Measurements from ENCODE around the gene ZNF485. TPM values are rescaled to one million over a fixed set of nuclear protein-coding genes. Genes with fewer than 3 reads are reported as not detected.
"Not testable (repeated sequence)": the region's sequence is repeated elsewhere in the genome, so short reads cannot be mapped to it uniquely, and the experiment has no call there.

The ZNF485 gene
- total RNA-seq, 1 donor from 2014 or later, result 6.7 TPM

GRCh38 chr10:43596546-43596945 lies 9.7 kb upstream of the ZNF485 start:
- DNase-seq (ENCODE audit: low spot score in 2 of 2, unreplicated experiment in 2 of 2), result no peak
- peaks cover 5% of the 10 kb centered on the region for H3K27me3 Mint-ChIP-seq (ENCODE audit: low read depth)
- H3K27ac Mint-ChIP-seq, result no peak overlapping the region
- TF ChIP-seq, protein P1, sequence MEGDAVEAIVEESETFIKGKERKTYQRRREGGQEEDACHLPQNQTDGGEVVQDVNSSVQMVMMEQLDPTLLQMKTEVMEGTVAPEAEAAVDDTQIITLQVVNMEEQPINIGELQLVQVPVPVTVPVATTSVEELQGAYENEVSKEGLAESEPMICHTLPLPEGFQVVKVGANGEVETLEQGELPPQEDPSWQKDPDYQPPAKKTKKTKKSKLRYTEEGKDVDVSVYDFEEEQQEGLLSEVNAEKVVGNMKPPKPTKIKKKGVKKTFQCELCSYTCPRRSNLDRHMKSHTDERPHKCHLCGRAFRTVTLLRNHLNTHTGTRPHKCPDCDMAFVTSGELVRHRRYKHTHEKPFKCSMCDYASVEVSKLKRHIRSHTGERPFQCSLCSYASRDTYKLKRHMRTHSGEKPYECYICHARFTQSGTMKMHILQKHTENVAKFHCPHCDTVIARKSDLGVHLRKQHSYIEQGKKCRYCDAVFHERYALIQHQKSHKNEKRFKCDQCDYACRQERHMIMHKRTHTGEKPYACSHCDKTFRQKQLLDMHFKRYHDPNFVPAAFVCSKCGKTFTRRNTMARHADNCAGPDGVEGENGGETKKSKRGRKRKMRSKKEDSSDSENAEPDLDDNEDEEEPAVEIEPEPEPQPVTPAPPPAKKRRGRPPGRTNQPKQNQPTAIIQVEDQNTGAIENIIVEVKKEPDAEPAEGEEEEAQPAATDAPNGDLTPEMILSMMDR (IDR thresholded peaks at IDR 0.05; ENCODE audit: unreplicated experiment), result no peak
- peaks cover 19% of the 10 kb centered on the region for H3K9me3 Mint-ChIP-seq
- H3K4me1 Mint-ChIP-seq, result no peaks in the 10 kb centered on the region
- no peaks in the 10 kb centered on the region for H3K36me3 Mint-ChIP-seq
- no peak overlapping the region for H3K4me3 Mint-ChIP-seq

GRCh38 chr10:43598446-43598845 lies 7.8 kb upstream of the ZNF485 start:
- TF ChIP-seq, protein P1 (IDR thresholded peaks at IDR 0.05; ENCODE audit: unreplicated experiment), result no peak
- no peak for DNase-seq (ENCODE audit: low spot score in 2 of 2, unreplicated experiment in 2 of 2)
- peaks cover 14% of the 10 kb centered on the region for H3K27me3 Mint-ChIP-seq (ENCODE audit: low read depth)
- no peaks in the 10 kb centered on the region for H3K4me1 Mint-ChIP-seq
- no peaks in the 10 kb centered on the region for H3K36me3 Mint-ChIP-seq
- H3K4me3 Mint-ChIP-seq, result no peak overlapping the region
- no peak overlapping the region for H3K27ac Mint-ChIP-seq
- peaks cover 15% of the 10 kb centered on the region for H3K9me3 Mint-ChIP-seq

- no peak overlapping the region for H3K27ac Mint-ChIP-seq
- no peak overlapping the region for H3K4me3 Mint-ChIP-seq
Observed at GRCh38 chr10:43599333-43599732, 6.9 kb upstream of the ZNF485 start.

DNA sequence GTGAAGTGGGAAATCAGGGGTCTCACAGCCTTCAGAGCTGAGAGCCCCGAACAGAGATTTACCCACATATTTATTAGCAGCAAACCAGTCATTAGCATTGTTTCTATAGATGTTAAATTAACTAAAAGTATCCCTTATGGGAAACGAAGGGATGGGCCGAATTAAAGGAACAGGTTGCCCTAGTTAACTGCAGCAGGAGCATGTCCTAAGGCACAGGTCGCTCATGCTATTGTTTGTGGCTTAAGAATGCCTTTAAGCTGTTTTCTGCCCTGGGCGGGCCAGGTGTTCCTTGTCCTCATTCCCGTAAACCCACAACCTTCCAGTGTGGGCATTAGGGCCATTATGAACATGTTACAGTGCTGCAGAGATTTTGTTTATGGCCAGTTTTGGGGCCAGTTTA lies 4.7 kb upstream of the ZNF485 start:
- H3K4me1 Mint-ChIP-seq, result not testable (repeated sequence)

More at GRCh38 chr10:43599333-43599732, 6.9 kb upstream of the ZNF485 start:
- no peak for DNase-seq (ENCODE audit: low spot score in 2 of 2, unreplicated experiment in 2 of 2)
- Mint-ChIP-seq H3K27me3 (ENCODE audit: low read depth) (peaks cover 21% of the 10 kb centered on the region), H3K36me3 (no peaks in the 10 kb centered on the region), H3K9me3 (peaks cover 15% of the 10 kb centered on the region), H3K4me1 (no peaks in the 10 kb centered on the region)
- TF ChIP-seq, protein P1 (IDR thresholded peaks at IDR 0.05; ENCODE audit: unreplicated experiment), result no peak

GRCh38 chr10:43605850-43606322 lies 352 bp upstream of the ZNF485 start:
- H3K4me3 Mint-ChIP-seq, result peak overlapping the region; percentile 78
- TF ChIP-seq, protein P1 (IDR thresholded peaks at IDR 0.05; ENCODE audit: unreplicated experiment), result no peak
- H3K27me3 Mint-ChIP-seq (ENCODE audit: low read depth), result peaks cover 24% of the 10 kb centered on the region
- H3K4me1 Mint-ChIP-seq, result peaks cover 8% of the 10 kb centered on the region
- H3K27ac Mint-ChIP-seq, result no peak overlapping the region
- H3K36me3 Mint-ChIP-seq, result peaks cover 11% of the 10 kb centered on the region
- no peak for DNase-seq (ENCODE audit: low spot score in 2 of 2, unreplicated experiment in 2 of 2)
- peaks cover 9% of the 10 kb centered on the region for H3K9me3 Mint-ChIP-seq

More for the DNA sequence above, 4.7 kb upstream of the ZNF485 start:
- H3K4me3 Mint-ChIP-seq; H3K27ac Mint-ChIP-seq; DNase-seq (ENCODE audit: low spot score in 2 of 2, unreplicated experiment in 2 of 2); H3K36me3 Mint-ChIP-seq: not testable (repeated sequence)
- peaks cover 15% of the 10 kb centered on the region for H3K9me3 Mint-ChIP-seq
- peaks cover 24% of the 10 kb centered on the region for H3K27me3 Mint-ChIP-seq (ENCODE audit: low read depth)

DNA sequence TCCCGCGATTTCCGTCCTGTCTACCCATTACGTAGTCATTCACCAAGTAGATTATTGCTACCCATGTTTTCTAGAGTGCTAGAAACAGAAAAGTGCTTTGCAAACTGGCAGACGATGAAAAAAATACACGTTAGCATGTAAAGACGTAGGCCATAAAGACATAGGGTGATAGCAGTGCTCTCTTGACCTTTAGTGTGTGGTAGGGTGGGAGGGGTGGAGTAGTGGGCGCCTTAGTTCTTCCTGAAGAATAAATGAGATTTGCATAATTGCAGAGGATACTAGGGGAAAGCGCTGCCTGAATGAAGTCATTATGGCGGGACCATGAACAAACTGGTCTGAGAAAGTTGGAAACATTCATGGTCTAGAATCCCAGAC lies 948 bp downstream of the ZNF485 start:
- no peak overlapping the region for H3K27ac Mint-ChIP-seq

More for the DNA sequence above, 948 bp downstream of the ZNF485 start:
- Mint-ChIP-seq H3K4me1 (peaks cover 8% of the 10 kb centered on the region), H3K36me3 (peaks cover 20% of the 10 kb centered on the region), H3K27me3 (ENCODE audit: low read depth) (peaks cover 19% of the 10 kb centered on the region), H3K9me3 (peaks cover under 1% of the 10 kb centered on the region), H3K4me3 (peak overlapping the region; percentile 78)
- TF ChIP-seq, protein P1 (IDR thresholded peaks at IDR 0.05; ENCODE audit: unreplicated experiment), result no peak
- no peak for DNase-seq (ENCODE audit: low spot score in 2 of 2, unreplicated experiment in 2 of 2)

All from mesothelial cell of epicardium (in vitro differentiated cells).